Neuronal stem cell (in vitro differentiated cells): Measurements from ENCODE around the gene ELOA.

Experiments
- DNase-seq: peaks from one replicate; pipeline ENCODE4 v3.0.0-alpha.2; 2013; ENCODE audit warnings: low spot score
- H2AFZ ChIP-seq: one replicate; pipeline ENCODE4 v1.6.1; 2013; ENCODE audit warnings: mild to moderate bottlenecking, low read length, inconsistent platforms
- H2AK5ac ChIP-seq: 2 replicates; pipeline ENCODE4 v1.6.1; 2013; ENCODE audit warnings: low read depth, mild to moderate bottlenecking, inconsistent platforms, low read length, moderate library complexity, mixed read lengths
- H2BK120ac ChIP-seq: 2 replicates; pipeline ENCODE4 v1.6.1; 2013; ENCODE audit warnings: low read depth, mild to moderate bottlenecking, inconsistent platforms, low read length, moderate library complexity, mixed read lengths
- H2BK12ac ChIP-seq: one replicate; pipeline ENCODE4 v1.6.1; 2013; ENCODE audit warnings: low read length, inconsistent platforms
- H2BK15ac ChIP-seq: 2 replicates; pipeline ENCODE4 v1.6.1; 2013; ENCODE audit warnings: mild to moderate bottlenecking, low read length, inconsistent platforms, mixed read lengths
- H2BK5ac ChIP-seq: one replicate; pipeline ENCODE4 v1.6.1; 2013; ENCODE audit warnings: inconsistent platforms, mild to moderate bottlenecking, low read length, moderate library complexity
- H3K14ac ChIP-seq: one replicate; pipeline ENCODE4 v1.6.1; 2013; ENCODE audit warnings: low read length, inconsistent platforms
- H3K18ac ChIP-seq: 2 replicates; pipeline ENCODE4 v1.6.1; 2013; ENCODE audit warnings: low read length, inconsistent platforms
- H3K23ac ChIP-seq: 2 replicates; pipeline ENCODE4 v1.6.1; 2013; ENCODE audit warnings: low read depth, mild to moderate bottlenecking, mixed read lengths, low read length, inconsistent platforms; ENCODE audit not compliant: poor library complexity
- H3K27ac ChIP-seq: replicated peaks from 3 replicates; pipeline ENCODE4 v1.5.1; 2013; ENCODE audit warnings: low read length, inconsistent platforms
- H3K27me3 ChIP-seq, 3 experiments: 2 replicates each; pipeline ENCODE4 v1.6.1; 2013; ENCODE audit warnings: low read length in 3 of 3, mild to moderate bottlenecking in 2 of 3, inconsistent platforms in 1 of 3, low read depth in 1 of 3, mixed read lengths in 1 of 3, moderate library complexity in 1 of 3; ENCODE audit not compliant: control insufficient read depth in 3 of 3, insufficient read depth in 3 of 3
- H3K36me3 ChIP-seq, 2 donors: replicated peaks in 1 of 2; 2 replicates each; pipeline ENCODE4 v1.6.1; 2013; ENCODE audit warnings: low read length in 2 of 2; ENCODE audit not compliant: control insufficient read depth in 2 of 2, insufficient read depth in 2 of 2
- H3K4ac ChIP-seq: 2 replicates; pipeline ENCODE4 v1.6.1; 2013; ENCODE audit warnings: inconsistent platforms, mild to moderate bottlenecking, low read length, moderate library complexity
- H3K4me1 ChIP-seq, 2 donors: 1 replicate in 1 of 2; 2 replicates in 1 of 2; pipeline ENCODE4 v1.6.1; 2013; ENCODE audit warnings: low read length in 2 of 2, low read depth in 1 of 2; ENCODE audit not compliant: control insufficient read depth in 2 of 2, insufficient read depth in 1 of 2
- H3K4me2 ChIP-seq: one replicate; pipeline ENCODE4 v1.6.1; 2013; ENCODE audit warnings: mild to moderate bottlenecking, low read length, inconsistent platforms; ENCODE audit not compliant: insufficient read depth, poor library complexity, severe bottlenecking
- H3K4me3 ChIP-seq, 2 donors: 2 replicates each; pipeline ENCODE4 v1.5.1; 2013; ENCODE audit warnings: low read length in 2 of 2, mild to moderate bottlenecking in 2 of 2, inconsistent platforms in 1 of 2, moderate library complexity in 1 of 2
- H3K79me1 ChIP-seq: one replicate; pipeline ENCODE4 v1.6.1; 2013; ENCODE audit warnings: low read depth, mild to moderate bottlenecking, inconsistent platforms, low read length, moderate library complexity
- H3K9ac ChIP-seq: one replicate; pipeline ENCODE4 v1.6.1; 2013; ENCODE audit warnings: mild to moderate bottlenecking, low read depth, low read length, inconsistent platforms; ENCODE audit not compliant: poor library complexity
- H3K9me3 ChIP-seq, 2 donors: replicated peaks in 1 of 2; 2 replicates each; pipeline versions ENCODE3 to v1.6.1; 2013; ENCODE audit warnings: low read length in 2 of 2, mild to moderate bottlenecking in 2 of 2, inconsistent platforms in 1 of 2, low read depth in 1 of 2, mixed read lengths in 1 of 2, moderate library complexity in 1 of 2; ENCODE audit not compliant: control insufficient read depth in 2 of 2, insufficient read depth in 1 of 2
- H4K8ac ChIP-seq: one replicate; pipeline ENCODE4 v1.6.1; 2013; ENCODE audit warnings: low read depth, mild to moderate bottlenecking, inconsistent platforms, low read length, moderate library complexity
- H4K91ac ChIP-seq: one replicate; pipeline ENCODE4 v1.6.1; 2013; ENCODE audit warnings: low read length, low read depth, mild to moderate bottlenecking, inconsistent platforms; ENCODE audit not compliant: poor library complexity
- WGBS, 2 donors: extraction: QIAGEN DNeasy Blood & Tissue Kit; methylation state at CpG; one replicate each; pipeline ENCODE4 v1.1.7; 2013; ENCODE audit warnings: missing lambda C conversion rate in 2 of 2, mixed read lengths in 1 of 2; ENCODE audit not compliant: insufficient read length in 2 of 2, insufficient replicate concordance in 1 of 2; ENCODE audit errors: extremely low coverage in 2 of 2; 5-methylcytosine and 5-hydroxymethylcytosine counted together

Gene ELOA

GRCh38 chr1:23741609-23742008 lies 1.7 kb upstream of the ELOA start:
- Histone ChIP-seq H3K23ac (no peak overlapping the region), H3K4ac (no peak overlapping the region), H2AFZ (no peak overlapping the region), H2BK15ac (no peak overlapping the region), H3K27ac (no peak overlapping the region), H3K4me1 (peaks cover 2 to 9% of the 10 kb centered on the region in 2 donors), H2BK12ac (no peak overlapping the region), H3K27me3 (no peaks in the 10 kb centered on the region), H3K4me2 (no peak overlapping the region), H2BK120ac (no peak overlapping the region), H4K91ac (no peak overlapping the region), H3K9me3 (no peaks in the 10 kb centered on the region), H4K8ac (no peak overlapping the region), H3K18ac (no peak overlapping the region), H3K9ac (no peak overlapping the region), H3K79me1 (peaks cover 5% of the 10 kb centered on the region), H3K14ac (no peak overlapping the region), H3K4me3 (no peak overlapping the region), H3K36me3 (peaks cover 2 to 9% of the 10 kb centered on the region in 2 donors), H2AK5ac (no peak overlapping the region), H2BK5ac (no peak overlapping the region)
- no peak for DNase-seq
- WGBS, 2 donors, result no CpG with 5 or more reads among the region's 5 CpGs

- Histone ChIP-seq H3K4me3 (peak overlapping the region; percentile 93 to 94), H3K14ac (no peak overlapping the region), H3K9ac (peak overlapping the region; percentile 98), H3K9me3 (no peaks in the 10 kb centered on the region), H3K4me2 (peak overlapping the region; percentile 64), H3K36me3 (peaks cover 2 to 21% of the 10 kb centered on the region in 2 donors), H2AFZ (peak overlapping the region; percentile 98), H2BK120ac (no peak overlapping the region), H2BK12ac (no peak overlapping the region), H3K4ac (no peak overlapping the region), H4K91ac (no peak overlapping the region), H2BK15ac (no peak overlapping the region), H3K23ac (peak overlapping the region; percentile 99), H2BK5ac (peak overlapping the region; percentile 69), H3K27me3 (no peaks in the 10 kb centered on the region), H4K8ac (peak overlapping the region; percentile 92), H3K18ac (peak overlapping the region; percentile 96), H3K79me1 (peaks cover 5% of the 10 kb centered on the region), H2AK5ac (peak overlapping the region; percentile 63), H3K27ac (peak overlapping the region; percentile 7), H3K4me1 (peaks cover 2 to 9% of the 10 kb centered on the region in 2 donors)
- no peak for DNase-seq
- no CpG with 5 or more reads among the region's 28 CpGs for WGBS, 2 donors
These were observed 493 bp upstream of the ELOA start for GRCh38 chr1:23742670-23743286.

GRCh38 chr1:23745515-23745914 lies 2.2 kb downstream of the ELOA start:
- Histone ChIP-seq H3K14ac (no peak overlapping the region), H2AK5ac (no peak overlapping the region), H3K79me1 (peaks cover 5% of the 10 kb centered on the region), H4K91ac (no peak overlapping the region), H3K4me2 (no peak overlapping the region), H3K9ac (no peak overlapping the region), H2BK15ac (no peak overlapping the region), H3K23ac (no peak overlapping the region), H3K4me1 (peaks cover 2 to 9% of the 10 kb centered on the region in 2 donors), H2BK12ac (no peak overlapping the region), H4K8ac (no peak overlapping the region), H3K27me3 (no peaks in the 10 kb centered on the region), H2BK120ac (no peak overlapping the region), H2BK5ac (no peak overlapping the region), H3K36me3 (peaks cover 2 to 46% of the 10 kb centered on the region in 2 donors), H3K27ac (no peak overlapping the region), H3K4ac (no peak overlapping the region), H2AFZ (no peak overlapping the region), H3K4me3 (no peak overlapping the region), H3K18ac (no peak overlapping the region), H3K9me3 (no peaks in the 10 kb centered on the region)
- no CpG with 5 or more reads among the region's 1 CpG for WGBS, 2 donors
- DNase-seq, result no peak

- no peak overlapping the region for H3K14ac ChIP-seq
- H3K4me3 ChIP-seq, result no peak overlapping the region
- H3K4me1 ChIP-seq, result peaks cover 2 to 9% of the 10 kb centered on the region in 2 donors
- H3K27me3 ChIP-seq, result no peaks in the 10 kb centered on the region
- H3K27ac ChIP-seq, result no peak overlapping the region
- no peak overlapping the region for H3K23ac ChIP-seq
- H4K8ac ChIP-seq, result no peak overlapping the region
- H2BK12ac ChIP-seq, result no peak overlapping the region
- no peak for DNase-seq
- H2BK120ac ChIP-seq, result no peak overlapping the region
- no peak overlapping the region for H2AFZ ChIP-seq
- no peak overlapping the region for H2BK5ac ChIP-seq
- H3K36me3 ChIP-seq, result peaks cover 20 to 71% of the 10 kb centered on the region in 2 donors
- no peak overlapping the region for H2BK15ac ChIP-seq
- no peak overlapping the region for H3K18ac ChIP-seq
- no peak overlapping the region for H2AK5ac ChIP-seq
- no peaks in the 10 kb centered on the region for H3K9me3 ChIP-seq
- WGBS, 2 donors, result no CpG with 5 or more reads among the region's 3 CpGs
- no peak overlapping the region for H3K9ac ChIP-seq
- H3K4me2 ChIP-seq, result no peak overlapping the region
- peaks cover 5% of the 10 kb centered on the region for H3K79me1 ChIP-seq
- no peak overlapping the region for H4K91ac ChIP-seq
- no peak overlapping the region for H3K4ac ChIP-seq
These were observed 4.7 kb downstream of the ELOA start for GRCh38 chr1:23748016-23748415.
